Sigmoid colon (tissue), 7 donors: ENCODE results near the gene GLIPR1L2. TPM values are rescaled to one million over a fixed set of nuclear protein-coding genes. Genes with fewer than 3 reads are reported as not detected.

Experiments used
- DNase-seq: peaks from one replicate; pipeline ENCODE4 v3.0.0-alpha.2; 2019
- H3K27ac ChIP-seq, 4 donors: fragments of 200-600 bp; sonication (generic); one replicate each; pipeline ENCODE4 v1.5.1; 2016 to 2019; ENCODE audit warnings: mild to moderate bottlenecking in 1 of 4
- H3K27me3 ChIP-seq, 3 donors: fragments of 200-600 bp; sonication (generic); one replicate each; pipeline ENCODE4 v1.5.1; 2019; ENCODE audit warnings: mild to moderate bottlenecking in 1 of 3
- H3K36me3 ChIP-seq, 4 donors: fragments of 200-600 bp; sonication (generic); one replicate each; pipeline ENCODE4 v1.5.1; 2016 to 2019
- H3K4me1 ChIP-seq, 4 donors: fragments of 200-600 bp; sonication (generic); one replicate each; pipeline ENCODE4 v1.5.1; 2017 to 2019
- H3K4me3 ChIP-seq, 4 donors: fragments of 200-600 bp; sonication (generic); one replicate each; pipeline ENCODE4 v1.5.1; 2017 to 2019; ENCODE audit warnings: mild to moderate bottlenecking in 2 of 4, moderate library complexity in 1 of 4
- H3K9me3 ChIP-seq, 4 donors: fragments of 200-600 bp in 3 of 4; sonication (generic) in 3 of 4; one replicate each; pipeline versions ENCODE4 v1.5.1 to v1.6.1; 2013 to 2019
- CTCF ChIP-seq, 4 experiments: fragments of 450-650 bp in 3 of 4; fragments of 200-600 bp in 1 of 4; IDR thresholded peaks; one replicate each; pipeline ENCODE4 v1.5.1; 2016 to 2019; ENCODE audit warnings: antibody characterized with exemption in 4 of 4, mild to moderate bottlenecking in 3 of 4, moderate library complexity in 2 of 4
- EP300 ChIP-seq, 4 donors: sonication (generic); formaldehyde crosslinking; IDR thresholded peaks; one replicate each; pipeline ENCODE4 v1.6.1; 2017; ENCODE audit warnings: antibody characterized with exemption in 4 of 4
- POLR2A ChIP-seq, 2 donors: fragments of 450-650 bp; IDR thresholded peaks; one replicate each; pipeline ENCODE4 v1.6.1; 2016; ENCODE audit warnings: antibody characterized with exemption in 2 of 2, mild to moderate bottlenecking in 2 of 2, moderate library complexity in 2 of 2
- POLR2AphosphoS5 ChIP-seq, 4 donors: sonication (generic); formaldehyde crosslinking; IDR thresholded peaks; one replicate each; pipeline ENCODE4 v1.6.1; 2017; ENCODE audit warnings: antibody characterized with exemption in 4 of 4
- WGBS, 2 donors: extraction: QIAGEN DNeasy Blood & Tissue Kit; methylation state at CpG; one replicate each; pipeline ENCODE4 v1.1.7; 2013; 5-methylcytosine and 5-hydroxymethylcytosine counted together
- intact Hi-C: fragments of 100-400 bp; cut with DNase I; formaldehyde crosslinking; loops from one replicate; pipeline ENCODE4 v1.15.1; 2023
- polyA plus RNA-seq, 3 donors: library from polyadenylated mRNA; stranded (reverse); fragments of 200-250 nt; gene quantifications; one replicate each; pipeline ENCODE4 v1.2.3, GENCODE V29; 2013
- total RNA-seq, 4 donors: library from RNA; depleted of rRNA; stranded (reverse); fragments of >200 nt; gene quantifications; one replicate each; pipeline ENCODE4 v1.1.0, GENCODE V29; 2016
- donor health status: healthy with polysubstance abuse.
- donor health status: Bipolar disorder and iron deficiency.
- donor health status: healthy.

The GLIPR1L2 gene
- total and polyA plus RNA-seq, 7 donors, result 0.47 to 3.0 (median 1.1) TPM; not detected in 3

- Histone ChIP-seq H3K36me3 (no peaks in the 10 kb centered on the region), H3K4me3 (peak overlapping the region; percentile 38 to 63 (median 58)), H3K4me1 (peaks cover 0 to 29% (median 19%) of the 10 kb centered on the region in 4 donors), H3K9me3 (no peaks in the 10 kb centered on the region), H3K27me3 (no peaks in the 10 kb centered on the region), H3K27ac (peak overlapping the region; percentile 86 to 92 (median 88))
- no peak for DNase-seq
- TF ChIP-seq CTCF (IDR thresholded peaks at IDR 0.05) (no peak), POLR2A (IDR thresholded peaks at IDR 0.05) (no peak), EP300 (IDR thresholded peaks at IDR 0.05) (no peak), POLR2AphosphoS5 (IDR thresholded peaks at IDR 0.05) (no peak)
- intact Hi-C loops, result loop anchor here (2.0 to 5.0 kb wide), 4 partner anchors 58 to 697 kb away; partner anchors contain the start of genes CAPS2, GLIPR1L1, KRR1 and PHLDA1
- 49 to 51% methylated on average over 6 of the region's 6 CpGs for WGBS, 2 donors
These were observed 562 bp upstream of the GLIPR1L2 start for GRCh38 chr12:75390156-75390898.

GRCh38 chr12:75404231-75404630 is 13.3 kb downstream of the GLIPR1L2 start:
- no peaks in the 10 kb centered on the region for H3K36me3 ChIP-seq
- no peak overlapping the region for H3K27ac ChIP-seq
- DNase-seq, result no peak
- H3K27me3 ChIP-seq, result no peaks in the 10 kb centered on the region
- H3K4me1 ChIP-seq, result no peaks in the 10 kb centered on the region
- H3K9me3 ChIP-seq, result no peaks in the 10 kb centered on the region
- no peak overlapping the region for H3K4me3 ChIP-seq
- WGBS, 2 donors, result 85 to 88% methylated on average over 1 of the region's 1 CpG
- TF ChIP-seq CTCF (IDR thresholded peaks at IDR 0.05) (no peak), POLR2AphosphoS5 (IDR thresholded peaks at IDR 0.05) (no peak), POLR2A (IDR thresholded peaks at IDR 0.05) (no peak), EP300 (IDR thresholded peaks at IDR 0.05) (no peak)
- intact Hi-C loops, result no loop called here

- no peaks in the 10 kb centered on the region for H3K9me3 ChIP-seq
- no peaks in the 10 kb centered on the region for H3K27me3 ChIP-seq
- no peak for TF ChIP-seq CTCF (IDR thresholded peaks at IDR 0.05)
- no peak for TF ChIP-seq POLR2AphosphoS5 (IDR thresholded peaks at IDR 0.05)
- TF ChIP-seq EP300 (IDR thresholded peaks at IDR 0.05), result no peak
- TF ChIP-seq POLR2A (IDR thresholded peaks at IDR 0.05), result no peak
- no peak overlapping the region for H3K4me3 ChIP-seq
- no peaks in the 10 kb centered on the region for H3K36me3 ChIP-seq
- H3K4me1 ChIP-seq, result no peaks in the 10 kb centered on the region
- intact Hi-C loops, result no loop called here
- DNase-seq, result no peak
- no peak overlapping the region for H3K27ac ChIP-seq
These were observed 16.8 kb downstream of the GLIPR1L2 start for GRCh38 chr12:75407683-75408082.

- Histone ChIP-seq H3K4me1 (no peaks in the 10 kb centered on the region), H3K36me3 (no peaks in the 10 kb centered on the region), H3K27me3 (no peaks in the 10 kb centered on the region), H3K27ac (no peak overlapping the region), H3K9me3 (no peaks in the 10 kb centered on the region), H3K4me3 (no peak overlapping the region)
- DNase-seq, result no peak
- TF ChIP-seq POLR2AphosphoS5 (IDR thresholded peaks at IDR 0.05), result no peak
- TF ChIP-seq CTCF (IDR thresholded peaks at IDR 0.05), result no peak
- no peak for TF ChIP-seq EP300 (IDR thresholded peaks at IDR 0.05)
- TF ChIP-seq POLR2A (IDR thresholded peaks at IDR 0.05), result no peak
- intact Hi-C loops, result no loop called here
- WGBS, 2 donors, result 96 to 97% methylated on average over 2 of the region's 2 CpGs
These were observed 18.9 kb downstream of the GLIPR1L2 start for GRCh38 chr12:75409830-75410229.
